Lower lobe of right lung (tissue), 2 donors: ENCODE results near the gene PTBP1. TPM values are rescaled to one million over a fixed set of nuclear protein-coding genes. Genes with fewer than 3 reads are reported as not detected.

Experiments used
- ATAC-seq, 2 donors: fragments of 200-7000 bp; cut with Tn5 transposase; one replicate each; pipeline ENCODE4 v1.9.1; 2020 to 2022; ENCODE audit warnings: mild to moderate bottlenecking in 2 of 2, moderate library complexity in 2 of 2
- DNase-seq: peaks from one replicate; pipeline ENCODE4 v3.0.0-alpha.2; 2020
- H3K27ac ChIP-seq: fragments of 200-600 bp; one replicate; pipeline ENCODE4 v1.8.0; 2022
- H3K27me3 ChIP-seq: fragments of 200-600 bp; one replicate; pipeline ENCODE4 v1.8.0; 2022; ENCODE audit warnings: low read depth
- H3K36me3 ChIP-seq: fragments of 200-600 bp; one replicate; pipeline ENCODE4 v1.8.0; 2022; ENCODE audit warnings: mild to moderate bottlenecking
- H3K4me1 ChIP-seq: fragments of 200-600 bp; one replicate; pipeline ENCODE4 v1.8.0; 2022
- H3K4me3 ChIP-seq: fragments of 200-600 bp; one replicate; pipeline ENCODE4 v1.8.0; 2022; ENCODE audit warnings: mild to moderate bottlenecking
- H3K9me3 ChIP-seq: fragments of 200-600 bp; one replicate; pipeline ENCODE4 v1.8.0; 2022
- CTCF ChIP-seq: fragments of 200-600 bp; IDR thresholded peaks from one replicate; pipeline ENCODE4 v1.8.0; 2022; ENCODE audit warnings: antibody characterized with exemption, mild to moderate bottlenecking
- intact Hi-C: fragments of 100-400 bp; cut with DNase I; formaldehyde crosslinking; loops from one replicate; pipeline ENCODE4 v1.11.0; 2022
- total RNA-seq: library from RNA; stranded (reverse); fragmentation: NEBNext Ultra II Directional; extraction: Animal tissue kit (Norgen Biotek cat#: 25700); gene quantifications from one replicate; pipeline ENCODE4 v1.2.1, GENCODE V29; 2021
- donor health status: DM: no; HTN: yes; CAD: no; lungs with severe emphysema.

The PTBP1 gene
- total RNA-seq, 1 donor from 2014 or later = 254 TPM

- ATAC-seq = no peak
- Histone ChIP-seq H3K27me3 (no peaks in the 10 kb centered on the region), H3K36me3 (peaks cover 92% of the 10 kb centered on the region), H3K9me3 (no peaks in the 10 kb centered on the region), H3K27ac (no peak overlapping the region), H3K4me3 (no peak overlapping the region), H3K4me1 (peaks cover 32% of the 10 kb centered on the region)
- no peak for TF ChIP-seq CTCF
- DNase-seq = peak; percentile 37
- intact Hi-C loops = no loop called here
These were observed 8.6 kb downstream of the PTBP1 start for GRCh38 chr19:805600-806550.

GRCh38 chr19:806815-807421 lies 9.7 kb downstream of the PTBP1 start:
- no peaks in the 10 kb centered on the region for H3K9me3 ChIP-seq
- intact Hi-C loops = no loop called here
- H3K27me3 ChIP-seq = no peaks in the 10 kb centered on the region
- no peak for TF ChIP-seq CTCF
- H3K36me3 ChIP-seq = peaks cover 93% of the 10 kb centered on the region
- H3K4me1 ChIP-seq = peaks cover 22% of the 10 kb centered on the region
- ATAC-seq (no peak), DNase-seq (no peak)
- H3K4me3 ChIP-seq = no peak overlapping the region
- H3K27ac ChIP-seq = no peak overlapping the region

GRCh38 chr19:807627-808422 lies 10.6 kb downstream of the PTBP1 start:
- no peak for ATAC-seq

GRCh38 chr19:808423-808775 lies 11.1 kb downstream of the PTBP1 start:
- no peak for ATAC-seq
- Histone ChIP-seq H3K27ac (no peak overlapping the region), H3K4me3 (no peak overlapping the region), H3K9me3 (no peaks in the 10 kb centered on the region), H3K4me1 (peaks cover 7% of the 10 kb centered on the region), H3K27me3 (no peaks in the 10 kb centered on the region), H3K36me3 (peaks cover 95% of the 10 kb centered on the region)
- no peak for TF ChIP-seq CTCF
- DNase-seq = no peak
- intact Hi-C loops = no loop called here

More at GRCh38 chr19:807627-808422, 10.6 kb downstream of the PTBP1 start:
- Histone ChIP-seq H3K27ac (no peak overlapping the region), H3K9me3 (no peaks in the 10 kb centered on the region), H3K27me3 (no peaks in the 10 kb centered on the region), H3K36me3 (peaks cover 95% of the 10 kb centered on the region), H3K4me3 (no peak overlapping the region), H3K4me1 (peaks cover 13% of the 10 kb centered on the region)
- TF ChIP-seq CTCF = no peak
- intact Hi-C loops = no loop called here
- no peak for DNase-seq

- ATAC-seq = no peak
- no peak overlapping the region for H3K4me3 ChIP-seq
- no peaks in the 10 kb centered on the region for H3K4me1 ChIP-seq
- no peak for TF ChIP-seq CTCF
- no peaks in the 10 kb centered on the region for H3K9me3 ChIP-seq
- intact Hi-C loops = no loop called here
- H3K36me3 ChIP-seq = peaks cover 78% of the 10 kb centered on the region
- no peak for DNase-seq
- no peak overlapping the region for H3K27ac ChIP-seq
- no peaks in the 10 kb centered on the region for H3K27me3 ChIP-seq
These were observed 13.0 kb downstream of the PTBP1 start for GRCh38 chr19:810077-810855.
